Measurements from ENCODE around the gene KIF3A. TPM values are rescaled to one million over a fixed set of nuclear protein-coding genes. Genes with fewer than 3 reads are reported as not detected.

KIF3A gene
- total RNA-seq, 2 donors from 2014 or later, result 20.0 to 26.9 TPM

GRCh38 chr5:132662925-132663770, 74.2 kb downstream of the KIF3A start:
- H3K9me3 Mint-ChIP-seq, result no peaks in the 10 kb centered on the region
- peak overlapping the region; percentile 88 for H3K27ac Mint-ChIP-seq
- peaks cover 76% of the 10 kb centered on the region for H3K4me1 Mint-ChIP-seq (ENCODE audit: low read depth)
- no peaks in the 10 kb centered on the region for H3K36me3 Mint-ChIP-seq (ENCODE audit: insufficient read depth in 2 of 2)
- peak; percentile 76 to 80 for DNase-seq
- peaks cover 5% of the 10 kb centered on the region for H3K27me3 Mint-ChIP-seq (ENCODE audit: low read depth)
- ATAC-seq (replicated peaks in 1 of 2), result peak; percentile 71 to 78
- peak overlapping the region; percentile 47 to 73 for H3K4me3 Mint-ChIP-seq

- ATAC-seq (replicated peaks in 1 of 2), result no peak
- Mint-ChIP-seq H3K27ac (peak overlapping the region; percentile 16), H3K27me3 (ENCODE audit: low read depth) (peaks cover 9% of the 10 kb centered on the region), H3K4me3 (no peak overlapping the region), H3K9me3 (no peaks in the 10 kb centered on the region), H3K36me3 (ENCODE audit: insufficient read depth in 2 of 2) (no peaks in the 10 kb centered on the region), H3K4me1 (ENCODE audit: low read depth) (peaks cover 81% of the 10 kb centered on the region)
- no peak for DNase-seq
These were observed 75.3 kb downstream of the KIF3A start for GRCh38 chr5:132662004-132662401.

GRCh38 chr5:132661231-132662003, 75.9 kb downstream of the KIF3A start:
- peak overlapping the region; percentile 19 for H3K27ac Mint-ChIP-seq
- H3K9me3 Mint-ChIP-seq, result no peaks in the 10 kb centered on the region
- H3K27me3 Mint-ChIP-seq (ENCODE audit: low read depth), result peaks cover 11% of the 10 kb centered on the region
- H3K36me3 Mint-ChIP-seq (ENCODE audit: insufficient read depth in 2 of 2), result no peaks in the 10 kb centered on the region
- peak overlapping the region; percentile 65 to 74 for H3K4me3 Mint-ChIP-seq
- peaks cover 83% of the 10 kb centered on the region for H3K4me1 Mint-ChIP-seq (ENCODE audit: low read depth)
- no peak for ATAC-seq (replicated peaks in 1 of 2)
- DNase-seq, result peak in 1 of 2 donors; percentile 39

- Mint-ChIP-seq H3K9me3 (no peaks in the 10 kb centered on the region), H3K27ac (no peak overlapping the region), H3K4me1 (ENCODE audit: low read depth) (peaks cover 86% of the 10 kb centered on the region), H3K36me3 (ENCODE audit: insufficient read depth in 2 of 2) (no peaks in the 10 kb centered on the region), H3K4me3 (peak overlapping the region; percentile 65 to 74), H3K27me3 (ENCODE audit: low read depth) (peaks cover 17% of the 10 kb centered on the region)
- ATAC-seq (replicated peaks in 1 of 2), result no peak
- peak in 1 of 2 donors; percentile 36 for DNase-seq
These were observed 77.5 kb downstream of the KIF3A start for GRCh38 chr5:132659598-132660493.

- ATAC-seq (replicated peaks in 1 of 2) (peak in 1 of 2 donors; percentile 15), DNase-seq (peak in 1 of 2 donors; percentile 20)
- H3K4me3 Mint-ChIP-seq, result peak overlapping the region; percentile 74 to 82
- peaks cover 83% of the 10 kb centered on the region for H3K4me1 Mint-ChIP-seq (ENCODE audit: low read depth)
- H3K27me3 Mint-ChIP-seq (ENCODE audit: low read depth), result peaks cover 29% of the 10 kb centered on the region
- H3K9me3 Mint-ChIP-seq, result no peaks in the 10 kb centered on the region
- peaks cover 0 to 1% of the 10 kb centered on the region in 2 donors for H3K36me3 Mint-ChIP-seq (ENCODE audit: insufficient read depth in 2 of 2)
- H3K27ac Mint-ChIP-seq, result peak overlapping the region; percentile 42
These were observed 78.7 kb downstream of the KIF3A start for GRCh38 chr5:132658381-132659302.

- peak within 1 kb of the TSS; percentile 74 to 82 for H3K4me3 Mint-ChIP-seq
- H3K27ac Mint-ChIP-seq, result peak within 1 kb of the TSS; percentile 58
These were observed 79.5 kb downstream of the KIF3A start, which contains the start of gene IL13 for GRCh38 chr5:132657676-132658380. TSS of gene IL13 (plus strand) at chr5:132658173. CDS start at chr5:132658187, 14 bp downstream.

GRCh38 chr5:132656774-132657355, 80.5 kb downstream of the KIF3A start:
- H3K36me3 Mint-ChIP-seq (ENCODE audit: insufficient read depth in 2 of 2), result peaks cover under 1 to 1% of the 10 kb centered on the region in 2 donors
- peak; percentile 20 to 24 for ATAC-seq (replicated peaks in 1 of 2)
- H3K9me3 Mint-ChIP-seq, result peaks cover 0 to under 1% of the 10 kb centered on the region in 2 donors
- H3K4me1 Mint-ChIP-seq (ENCODE audit: low read depth), result peaks cover 65% of the 10 kb centered on the region
- peak overlapping the region; percentile 74 to 82 for H3K4me3 Mint-ChIP-seq
- H3K27ac Mint-ChIP-seq, result peak overlapping the region; percentile 49
- peak in 1 of 2 donors; percentile 24 for DNase-seq
- H3K27me3 Mint-ChIP-seq (ENCODE audit: low read depth), result peaks cover 43% of the 10 kb centered on the region

More at GRCh38 chr5:132657676-132658380, 79.5 kb downstream of the KIF3A start, which contains the start of gene IL13:
- Mint-ChIP-seq H3K9me3 (no peaks in the 10 kb centered on the region), H3K36me3 (ENCODE audit: insufficient read depth in 2 of 2) (peaks cover 0 to 1% of the 10 kb centered on the region in 2 donors), H3K27me3 (ENCODE audit: low read depth) (peaks cover 34% of the 10 kb centered on the region), H3K4me1 (ENCODE audit: low read depth) (peaks cover 75% of the 10 kb centered on the region)
- peak; percentile 50 to 52 for ATAC-seq (replicated peaks in 1 of 2)
- peak; percentile 44 to 57 for DNase-seq

GRCh38 chr5:132655821-132656773, 81.2 kb downstream of the KIF3A start:
- H3K27ac Mint-ChIP-seq, result peak overlapping the region; percentile 49
- peak; percentile 62 to 64 for ATAC-seq (replicated peaks in 1 of 2)

GRCh38 chr5:132653716-132654115, 83.6 kb downstream of the KIF3A start:
- Mint-ChIP-seq H3K4me1 (ENCODE audit: low read depth) (peaks cover 34% of the 10 kb centered on the region), H3K9me3 (peaks cover 0 to 4% of the 10 kb centered on the region in 2 donors), H3K27ac (no peak overlapping the region), H3K36me3 (ENCODE audit: insufficient read depth in 2 of 2) (peaks cover 1 to 2% of the 10 kb centered on the region in 2 donors), H3K27me3 (ENCODE audit: low read depth) (peaks cover 60% of the 10 kb centered on the region), H3K4me3 (no peak overlapping the region)
- ATAC-seq (replicated peaks in 1 of 2), result no peak
- no peak for DNase-seq

More at GRCh38 chr5:132655821-132656773, 81.2 kb downstream of the KIF3A start:
- peaks cover 1 to 2% of the 10 kb centered on the region in 2 donors for H3K36me3 Mint-ChIP-seq (ENCODE audit: insufficient read depth in 2 of 2)
- DNase-seq, result peak; percentile 71
- H3K4me3 Mint-ChIP-seq, result peak overlapping the region; percentile 74 to 82
- H3K4me1 Mint-ChIP-seq (ENCODE audit: low read depth), result peaks cover 58% of the 10 kb centered on the region
- H3K9me3 Mint-ChIP-seq, result peaks cover 0 to 2% of the 10 kb centered on the region in 2 donors
- H3K27me3 Mint-ChIP-seq (ENCODE audit: low read depth), result peaks cover 48% of the 10 kb centered on the region

Measured in activated T-cell treated with anti-CD3 and anti-CD28 coated beads, Interleukin-2, amount 50 U/mL, for 72 hours (primary cell).